NCI-H774 (cell line): ENCODE measurements around the gene TMC8.
A peak's percentile ranks its signal among the peaks of the same experiment; 100 is the strongest.

Experiments used
- DNase-seq: peaks from one replicate; lab custom pipeline; 2025; lab: John Stamatoyannopoulos, UW

Gene TMC8

DNA sequence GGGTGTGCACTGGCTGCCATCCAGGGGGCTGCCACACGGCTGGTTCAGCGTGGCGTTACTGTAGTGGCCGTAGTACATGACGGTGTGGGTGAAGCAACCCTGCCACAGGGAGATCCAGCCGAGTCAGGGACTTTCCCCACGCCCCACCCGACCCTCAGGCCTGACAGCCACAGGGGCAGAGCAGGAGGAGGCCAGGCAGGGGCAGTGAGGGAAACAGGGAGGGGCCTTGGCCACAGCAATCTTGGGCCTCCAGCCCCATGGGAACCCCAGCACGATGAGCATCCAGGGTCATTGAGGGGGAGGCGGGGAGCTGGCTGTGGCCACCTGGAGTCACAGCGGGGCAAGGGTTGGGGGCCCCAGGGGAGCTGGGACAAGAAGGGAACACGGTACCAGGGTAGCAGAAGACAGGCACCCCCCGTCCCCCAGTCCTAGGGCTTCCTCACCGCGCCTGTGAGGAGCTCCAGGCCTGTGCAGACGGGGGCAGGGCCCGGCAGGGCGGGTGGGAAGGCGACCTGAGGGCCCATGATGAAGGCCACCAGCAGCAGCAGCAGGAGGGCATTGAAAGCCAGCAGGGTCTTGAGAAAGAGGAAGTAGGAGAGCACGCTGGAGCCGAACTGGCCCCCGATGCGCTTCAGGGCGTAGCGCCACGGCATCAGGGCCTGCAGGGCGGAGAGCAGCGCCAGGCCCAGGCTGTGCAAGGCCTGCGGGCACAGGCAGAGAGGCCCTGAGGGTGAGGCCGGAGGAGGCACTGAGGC, 6.3 kb upstream of the TMC8 start:
- no peak for DNase-seq

DNA sequence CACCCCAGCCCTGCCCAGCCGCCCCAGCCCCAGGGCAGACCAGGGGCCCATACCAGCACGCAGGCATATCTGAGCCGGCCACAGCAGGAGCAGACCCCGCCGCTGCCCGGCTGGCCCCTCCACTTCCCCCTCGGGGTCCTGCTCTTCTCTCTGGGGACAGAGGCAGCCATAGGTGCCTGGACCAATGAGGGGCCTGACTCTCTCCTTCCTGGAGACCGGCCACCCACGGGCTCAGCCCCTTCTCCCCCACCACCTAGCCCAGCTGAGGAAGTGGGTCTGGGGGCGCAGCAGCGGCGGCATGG, 5.8 kb upstream of the TMC8 start:
- DNase-seq, result no peak

DNA sequence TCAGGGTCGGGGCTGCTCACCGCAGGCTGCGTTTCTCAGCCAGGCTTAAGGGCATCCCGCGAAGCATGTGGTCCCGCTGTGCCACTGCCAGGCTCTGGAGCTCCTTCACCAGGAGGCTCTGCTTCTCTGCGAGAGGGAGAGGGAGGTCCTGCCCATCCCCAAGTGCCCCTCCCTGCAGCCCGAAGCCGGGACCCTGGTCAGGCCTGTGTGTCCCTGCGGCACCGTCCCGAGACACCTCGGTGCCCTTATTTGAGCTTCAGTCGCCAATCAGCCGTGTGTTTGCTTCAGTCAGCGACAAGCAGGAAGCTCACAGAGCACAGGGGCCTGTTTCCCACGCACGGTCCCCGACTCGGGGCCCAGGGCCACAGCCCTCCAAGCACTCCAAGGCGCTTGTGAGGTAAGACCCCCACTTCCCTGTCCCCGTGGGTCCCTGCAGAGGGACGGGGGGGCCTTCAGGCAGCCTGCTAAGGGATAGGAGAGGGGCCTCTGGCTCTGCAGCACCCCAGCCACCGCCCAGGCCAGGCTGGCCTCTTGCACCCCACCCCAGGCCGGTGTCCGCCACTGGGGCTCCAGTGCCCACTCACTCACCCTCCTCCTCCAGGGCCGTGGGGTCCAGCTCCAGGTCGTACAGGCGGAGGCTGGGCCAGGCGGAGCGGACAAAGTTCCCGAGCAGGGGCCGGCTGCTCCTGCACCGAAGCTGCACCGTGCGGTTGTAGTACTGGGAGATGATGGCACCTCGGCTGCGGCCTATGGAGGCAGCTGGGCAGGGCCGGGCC, 5.2 kb upstream of the TMC8 start:
- no peak for DNase-seq

DNA sequence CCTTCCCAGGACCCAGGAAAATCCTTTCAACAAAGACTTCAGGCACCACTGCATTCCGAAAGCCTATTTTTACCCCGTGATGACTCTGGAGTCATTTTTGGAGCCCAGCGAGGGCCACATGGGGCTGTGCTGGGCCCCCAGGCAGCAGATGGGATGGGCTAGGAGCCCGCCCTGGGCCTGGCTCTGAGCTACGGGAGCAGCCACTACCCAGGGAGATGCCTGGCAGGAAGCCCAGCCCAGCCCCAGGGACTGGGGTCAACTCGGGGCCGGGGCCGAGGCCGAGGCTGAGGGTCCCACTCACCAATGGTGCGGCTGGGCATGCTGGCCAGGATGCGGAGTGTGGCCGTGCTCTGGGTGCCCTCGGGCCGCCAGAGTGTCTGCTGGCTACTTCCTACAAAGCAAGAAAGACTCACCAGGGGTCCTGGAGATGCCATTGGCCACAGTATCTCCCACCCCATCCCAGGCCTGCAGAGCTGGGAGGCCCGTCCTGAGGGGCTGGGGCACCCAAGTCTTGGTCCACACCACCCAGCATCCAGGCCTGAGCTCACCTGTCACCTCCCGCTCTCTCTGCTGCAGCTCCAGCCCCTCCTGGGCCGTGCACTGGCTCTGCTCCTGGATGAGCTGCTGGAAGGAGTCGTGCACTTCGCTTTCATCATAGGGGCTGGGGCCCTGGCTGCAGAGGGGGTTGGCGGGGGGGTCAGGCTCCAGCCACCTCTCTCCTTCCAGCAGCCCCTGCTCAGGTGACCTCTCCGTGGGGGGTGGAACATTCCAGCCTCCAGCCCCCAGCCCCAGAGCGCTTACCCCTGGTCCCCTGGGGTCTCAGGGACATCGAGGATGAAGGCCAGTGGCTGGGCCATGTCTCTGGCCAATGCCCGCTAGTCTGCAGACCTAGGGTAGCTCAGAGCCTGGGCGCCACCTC, 4.3 kb upstream of the TMC8 start:
- DNase-seq, result no peak

DNA sequence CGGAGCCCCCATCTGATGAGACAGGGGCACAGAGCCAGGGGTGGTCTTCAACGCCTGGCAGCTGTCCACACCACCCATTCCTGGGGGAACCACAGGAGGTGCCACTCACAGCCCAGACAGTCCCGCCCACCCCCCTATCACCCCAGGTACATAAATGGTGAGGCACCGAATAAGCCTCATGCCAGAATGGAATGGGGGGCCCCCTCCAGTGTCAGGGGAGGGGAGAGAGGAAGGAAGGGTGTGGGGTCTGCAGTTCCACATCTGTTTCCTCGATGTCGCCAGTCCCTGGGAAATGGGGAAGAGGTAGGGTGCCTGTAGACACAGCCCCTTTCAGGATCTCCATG, 3.7 kb upstream of the TMC8 start:
- DNase-seq, result no peak

DNA sequence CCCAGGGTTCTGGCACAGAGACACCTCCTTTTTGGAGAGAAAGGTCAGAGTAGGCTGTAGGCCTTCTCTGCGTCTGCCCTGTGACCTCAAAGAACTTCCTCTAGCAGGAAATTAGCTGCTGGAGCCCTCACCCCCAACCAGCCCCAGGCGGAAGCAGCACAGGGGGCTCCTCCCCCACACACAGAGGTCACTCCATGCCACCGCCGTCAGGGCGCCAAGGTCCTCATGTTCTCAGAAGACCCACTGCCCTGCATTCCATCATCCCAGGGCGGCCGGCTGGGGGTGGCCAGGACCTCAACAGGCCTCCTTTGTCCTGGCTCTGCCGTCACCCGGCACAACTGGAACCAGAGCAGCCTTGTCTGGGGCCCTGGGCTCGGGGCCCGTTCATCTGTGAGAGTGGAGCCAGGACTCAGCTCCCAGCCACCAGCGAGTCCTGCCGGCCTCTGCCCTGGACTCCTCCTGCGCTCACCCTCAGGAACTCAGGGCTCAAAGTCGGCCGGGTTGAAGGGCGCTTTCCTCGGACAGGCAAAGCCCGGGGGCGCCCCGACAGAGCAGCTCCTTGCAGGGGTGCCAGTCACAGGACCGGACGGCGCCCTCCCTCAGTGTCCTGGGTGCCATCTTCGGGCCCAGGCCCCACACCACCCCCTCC, 3.2 kb upstream of the TMC8 start:
- no peak for DNase-seq

DNA sequence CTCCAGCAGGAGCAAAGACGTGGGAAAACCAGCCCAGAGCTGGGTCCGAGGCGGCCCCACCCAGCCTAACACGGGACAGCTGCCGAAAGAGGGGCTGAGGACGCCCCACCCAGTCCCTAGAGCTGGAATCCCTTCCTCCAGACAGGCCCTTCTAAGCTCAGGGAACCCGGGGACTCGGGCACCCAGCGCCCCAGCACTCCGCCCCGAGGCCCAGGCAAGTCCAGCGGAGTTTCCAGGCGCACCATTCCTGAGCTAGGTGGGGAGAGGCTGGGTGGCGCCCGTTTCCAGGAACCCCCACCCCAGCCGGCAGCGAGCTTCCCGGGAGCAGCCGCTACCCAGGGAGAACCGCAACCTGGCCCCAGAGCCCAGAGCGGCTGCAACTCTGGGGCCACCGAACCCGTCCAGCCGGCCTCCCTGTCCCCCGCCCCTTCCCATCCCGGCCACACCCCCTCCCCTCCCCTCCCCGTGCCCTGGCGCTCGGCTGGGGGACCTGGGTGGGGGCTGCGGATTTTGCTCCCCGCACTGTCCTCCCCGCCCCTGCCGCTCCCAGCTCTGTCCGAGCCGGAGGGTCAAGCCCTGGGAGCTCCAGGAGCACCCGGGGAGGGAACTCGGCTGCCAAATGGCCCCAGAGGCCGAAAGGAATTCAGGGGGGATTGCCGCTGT, 2.6 kb upstream of the TMC8 start:
- no peak for DNase-seq

DNA sequence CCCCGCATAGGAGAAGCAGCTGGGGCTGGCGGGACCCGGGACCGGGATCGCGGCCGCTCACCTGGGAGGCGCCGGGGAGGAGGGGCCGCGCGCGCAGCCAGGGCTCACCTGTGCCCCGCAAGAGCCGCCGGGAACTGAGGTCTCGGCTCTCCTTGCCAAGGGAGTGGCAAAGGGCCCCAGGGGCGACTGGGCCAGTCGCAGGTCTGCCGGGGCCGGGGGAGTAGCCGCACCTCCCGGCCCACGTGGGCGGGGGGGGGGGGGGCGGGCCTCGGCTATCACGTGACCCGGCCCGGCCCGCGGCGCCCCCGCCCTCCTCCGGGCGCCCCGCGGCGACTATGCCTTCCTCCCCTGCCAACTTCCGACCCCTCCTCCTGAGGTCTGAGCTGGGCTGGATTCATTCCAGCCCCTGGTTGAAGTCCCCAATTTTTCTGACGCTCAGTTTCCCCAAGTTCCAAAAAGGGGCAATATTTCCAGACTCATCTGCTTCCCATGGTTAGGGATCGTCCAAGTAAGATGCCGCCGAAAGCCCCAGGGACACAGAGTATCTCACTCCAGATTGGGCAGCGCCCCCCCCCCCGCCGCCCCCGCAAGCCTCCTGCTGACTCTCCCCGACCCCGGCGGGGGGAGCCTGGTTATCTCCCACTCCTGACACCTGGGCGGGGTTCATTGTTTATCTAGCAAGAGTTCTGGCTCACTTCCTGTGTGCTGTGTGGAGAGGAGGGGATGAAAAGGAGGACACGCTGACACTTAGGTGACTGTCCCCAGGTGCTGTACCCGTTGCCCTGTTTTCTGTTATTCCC, 1.8 kb upstream of the TMC8 start, which contains the start of gene TMC6:
TMC6 (minus strand) TSS at position 205 of the 800 bp plus-strand sequence. CDS start 1,923 bp downstream, outside the sequence.
- peak; percentile 73 for DNase-seq

DNA sequence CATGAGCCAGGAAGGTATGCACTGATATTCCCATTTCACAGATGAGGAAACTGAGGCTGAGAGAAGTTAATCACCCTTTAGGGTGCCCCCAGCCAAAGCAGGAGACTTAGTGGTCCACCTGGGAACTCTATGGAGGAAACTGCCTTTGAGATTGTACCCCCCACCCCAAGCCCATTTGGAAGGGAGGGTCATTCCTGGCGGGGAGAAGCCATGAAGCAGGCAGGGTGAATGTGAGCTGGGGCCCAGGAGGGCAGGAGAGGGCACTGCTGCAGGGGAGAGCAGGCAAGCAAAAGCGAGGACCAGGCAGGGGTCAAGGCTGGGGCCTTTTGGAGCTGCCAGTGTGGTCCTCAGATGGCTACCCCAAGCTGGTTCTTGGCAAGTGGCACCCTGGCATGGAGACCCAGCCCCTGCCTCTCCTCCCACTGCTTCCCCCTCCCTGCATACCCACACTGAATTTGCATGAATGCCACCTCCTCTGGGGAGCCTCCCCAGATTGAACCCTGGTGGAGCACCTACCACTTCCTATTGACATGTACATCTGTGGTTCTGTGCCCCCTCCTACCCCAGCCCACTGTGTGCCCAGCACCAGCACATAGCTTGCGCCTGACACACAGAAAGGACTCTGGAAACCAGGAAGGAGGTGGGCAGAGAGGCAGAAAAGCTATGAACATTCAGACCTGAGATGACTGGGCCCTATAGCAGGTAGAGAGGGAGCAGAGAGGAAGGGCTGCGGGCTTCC, 1.1 kb upstream of the TMC8 start:
- no peak for DNase-seq

DNA sequence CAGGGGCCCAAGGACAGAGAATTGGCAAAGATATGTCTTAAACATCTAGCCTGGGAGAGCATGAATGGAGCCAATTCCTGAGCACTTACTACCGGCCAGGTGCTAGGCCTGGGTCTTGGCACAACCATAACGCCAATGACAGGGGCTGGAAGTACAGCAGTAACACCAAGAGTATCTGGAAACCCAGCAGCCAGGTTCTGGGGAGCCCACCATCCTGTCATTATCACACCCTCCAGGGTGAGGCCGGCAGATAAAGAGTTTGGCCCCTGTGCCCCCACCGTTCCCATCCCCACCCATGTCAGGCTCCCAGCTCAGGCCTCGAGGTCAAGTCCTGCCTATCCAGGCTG, 508 bp upstream of the TMC8 start:
- no peak for DNase-seq

DNA sequence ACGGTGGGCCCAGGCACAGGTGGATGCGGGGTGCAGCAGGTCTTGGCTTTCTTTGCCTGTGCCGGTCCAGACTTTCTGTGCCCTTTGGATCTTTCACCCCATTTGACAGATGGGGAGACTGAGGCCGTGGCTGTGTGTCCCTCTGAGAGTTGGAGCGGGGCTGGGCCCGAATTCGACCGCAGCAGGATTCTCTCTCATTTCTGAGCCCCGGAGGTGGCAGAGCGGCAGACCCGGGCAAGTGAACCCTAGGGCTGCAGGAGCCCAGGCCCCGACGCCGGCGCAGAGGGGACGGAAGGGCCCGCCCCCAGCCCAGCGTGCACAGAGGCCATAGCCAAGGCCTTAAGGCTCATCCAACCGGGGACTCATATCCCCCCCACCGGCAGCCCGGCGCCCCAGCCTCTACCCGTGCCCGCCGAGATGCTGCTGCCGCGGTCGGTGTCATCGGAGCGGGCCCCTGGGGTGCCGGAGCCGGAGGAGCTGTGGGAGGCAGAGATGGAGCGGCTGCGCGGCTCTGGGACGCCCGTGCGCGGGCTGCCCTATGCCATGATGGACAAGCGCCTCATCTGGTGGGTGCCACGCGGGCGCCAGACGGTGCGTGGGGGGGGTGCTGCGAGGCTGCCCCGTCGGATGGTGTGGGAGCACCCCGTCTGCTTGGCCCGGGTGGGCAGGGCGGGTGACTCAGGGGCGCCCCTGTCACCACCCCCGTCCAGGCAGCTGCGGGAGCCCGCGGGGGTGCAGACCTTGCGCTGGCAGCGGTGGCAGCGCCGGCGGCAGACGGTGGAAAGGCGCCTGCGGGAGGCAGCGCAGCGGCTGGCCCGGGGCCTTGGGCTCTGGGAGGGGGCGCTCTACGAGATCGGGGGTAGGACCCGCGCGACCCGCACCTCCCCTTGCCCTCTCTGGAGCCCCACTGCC, 857 bp downstream of the TMC8 start:
- no peak for DNase-seq

DNA sequence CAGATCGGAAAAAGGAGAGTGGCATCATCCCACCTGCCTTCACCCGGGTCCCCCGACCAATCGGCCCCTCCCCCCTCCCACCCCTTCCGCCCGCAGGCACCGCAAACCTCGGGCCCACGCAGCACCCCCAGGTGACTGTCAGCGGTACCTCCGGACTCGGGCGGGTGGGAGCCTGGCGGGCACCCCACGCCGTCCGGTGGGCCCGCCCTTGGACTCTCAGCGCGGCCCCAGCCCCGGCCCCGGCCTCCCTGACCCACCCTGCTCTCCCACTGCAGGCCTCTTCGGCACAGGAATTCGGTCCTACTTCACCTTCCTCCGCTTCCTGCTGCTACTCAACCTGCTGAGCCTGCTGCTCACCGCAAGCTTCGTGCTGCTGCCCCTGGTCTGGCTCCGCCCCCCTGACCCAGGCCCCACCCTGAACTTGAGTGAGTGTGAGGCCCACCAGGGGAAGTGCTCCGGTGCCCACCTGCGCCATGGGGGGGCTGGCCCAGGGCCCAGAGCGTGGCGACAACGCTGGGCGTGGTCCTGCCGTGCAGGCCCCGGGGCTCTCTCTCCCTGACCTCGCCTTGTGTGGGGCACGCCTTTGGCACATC, 1.6 kb downstream of the TMC8 start:
- DNase-seq, result no peak

DNA sequence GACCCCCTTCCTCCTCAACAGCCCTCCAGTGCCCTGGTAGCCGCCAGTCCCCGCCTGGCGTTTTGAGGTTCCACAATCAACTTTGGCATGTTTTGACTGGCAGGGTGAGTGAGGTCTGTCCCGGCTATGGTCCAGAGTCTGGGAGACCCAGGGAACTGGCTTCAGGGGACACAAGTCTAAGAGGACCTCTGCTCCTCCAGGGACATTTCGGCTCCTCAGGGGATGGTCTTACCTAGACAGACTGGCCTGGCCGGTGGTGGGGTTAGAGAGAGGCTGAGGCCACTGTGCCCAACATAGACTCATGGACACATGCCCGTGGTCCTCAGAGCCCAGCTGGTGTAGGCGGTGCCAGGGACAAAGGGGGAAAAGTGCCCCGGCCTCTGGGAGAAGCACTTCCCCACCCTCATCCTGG, 2.2 kb downstream of the TMC8 start:
- DNase-seq, result no peak

DNA sequence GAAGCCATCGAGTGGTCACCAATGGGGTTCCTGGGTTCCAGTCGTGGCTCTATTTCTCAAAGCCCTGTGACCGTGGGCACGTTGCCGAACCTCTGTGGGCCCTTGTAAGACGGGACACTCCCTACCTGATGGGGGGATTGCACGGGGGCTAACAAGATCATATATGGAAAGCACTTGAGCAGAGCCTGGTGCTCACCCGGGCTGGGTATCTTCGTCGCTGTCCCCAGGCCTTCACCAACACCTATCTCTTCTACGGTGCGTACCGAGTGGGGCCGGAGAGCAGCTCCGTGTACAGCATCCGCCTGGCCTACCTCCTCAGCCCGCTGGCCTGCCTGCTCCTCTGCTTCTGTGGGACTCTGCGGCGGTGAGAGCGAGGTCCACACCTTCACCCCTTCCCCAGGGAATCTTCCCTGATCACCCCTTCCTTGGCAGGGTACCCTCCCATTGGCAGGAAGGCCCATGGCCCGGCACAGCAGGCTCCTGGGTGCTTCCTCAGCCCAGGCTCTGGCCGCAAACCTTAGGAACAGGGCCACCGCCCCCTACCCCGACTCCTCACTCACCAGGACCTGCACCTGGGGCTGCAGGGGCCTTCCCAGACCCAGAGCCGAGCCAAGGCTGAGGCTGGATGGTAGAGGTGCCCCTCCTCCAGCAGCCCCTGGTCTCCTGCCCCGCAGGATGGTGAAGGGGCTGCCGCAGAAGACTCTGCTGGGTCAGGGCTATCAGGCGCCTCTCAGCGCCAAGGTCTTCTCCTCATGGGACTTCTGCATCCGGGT, 2.8 kb downstream of the TMC8 start:
- DNase-seq, result no peak

DNA sequence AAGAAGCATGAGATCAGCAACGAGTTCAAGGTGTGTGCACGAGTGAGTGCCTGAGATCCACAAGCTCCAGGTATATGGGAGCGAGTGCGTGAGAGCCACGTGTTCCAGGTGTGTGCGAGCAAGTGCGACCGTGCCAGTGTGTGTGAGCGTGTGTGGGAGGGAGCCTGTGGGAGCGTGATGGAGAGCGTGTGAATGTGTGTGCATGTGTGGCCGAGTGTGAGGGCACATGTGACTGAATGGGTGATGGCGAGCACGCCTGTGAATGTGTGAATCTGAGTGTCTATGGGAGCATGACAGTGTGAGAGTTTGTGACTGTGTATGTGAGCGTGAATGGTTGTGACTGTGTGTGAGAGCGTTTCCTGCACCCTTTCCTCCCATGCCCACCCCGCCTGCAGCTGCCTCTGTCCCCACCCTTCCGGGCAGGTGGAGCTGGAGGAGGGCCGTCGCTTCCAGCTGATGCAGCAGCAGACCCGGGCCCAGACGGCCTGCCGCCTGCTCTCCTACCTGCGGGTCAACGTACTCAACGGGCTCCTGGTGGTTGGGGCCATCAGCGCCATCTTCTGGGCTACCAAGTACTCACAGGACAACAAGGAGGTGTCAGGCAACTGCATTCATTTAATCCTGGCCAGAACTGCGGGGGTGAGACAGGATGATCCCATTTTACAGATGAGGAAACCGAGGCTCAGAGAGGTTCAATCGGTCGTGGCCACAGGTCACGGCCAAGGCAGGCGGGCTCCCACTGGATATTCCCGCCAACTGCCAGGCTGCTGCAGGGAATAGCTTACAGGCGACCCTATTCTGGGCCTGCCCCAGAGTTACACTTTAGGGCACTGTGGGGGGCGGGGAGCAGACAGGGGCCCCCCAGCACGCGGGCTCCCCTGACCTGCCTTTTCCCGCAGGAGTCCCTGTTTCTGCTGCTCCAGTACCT, 3.7 kb downstream of the TMC8 start:
- peak; percentile 62 for DNase-seq

DNA sequence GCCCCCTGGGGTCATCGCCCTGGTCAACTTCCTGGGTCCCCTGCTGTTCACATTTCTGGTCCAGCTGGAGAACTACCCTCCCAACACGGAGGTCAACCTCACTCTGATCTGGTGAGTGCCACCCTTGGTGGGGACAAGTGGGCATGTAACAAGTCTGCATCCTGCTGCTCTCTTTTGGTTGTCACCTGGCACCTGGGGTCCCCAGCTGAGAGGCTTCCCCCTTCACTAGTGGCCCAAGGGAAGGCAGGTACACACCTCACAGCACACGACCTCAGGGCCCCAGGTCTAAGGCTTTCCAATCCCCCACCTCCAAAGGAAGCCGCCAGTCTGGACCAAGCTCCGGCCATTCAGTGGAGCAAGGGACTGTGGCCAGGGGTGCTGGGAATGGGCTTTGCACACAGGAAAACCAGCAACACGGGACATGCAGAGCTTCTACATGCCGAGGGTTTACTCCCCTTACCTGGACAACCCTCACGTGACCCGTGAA, 4.4 kb downstream of the TMC8 start:
- no peak for DNase-seq
